ENCODE measurements around the gene MEIS1. TPM values are rescaled to one million over a fixed set of nuclear protein-coding genes. Genes with fewer than 3 reads are reported as not detected.

MEIS1 gene
- total RNA-seq, 3 donors from 2014 or later: 23.2 to 196 (median 33.4) TPM

DNA sequence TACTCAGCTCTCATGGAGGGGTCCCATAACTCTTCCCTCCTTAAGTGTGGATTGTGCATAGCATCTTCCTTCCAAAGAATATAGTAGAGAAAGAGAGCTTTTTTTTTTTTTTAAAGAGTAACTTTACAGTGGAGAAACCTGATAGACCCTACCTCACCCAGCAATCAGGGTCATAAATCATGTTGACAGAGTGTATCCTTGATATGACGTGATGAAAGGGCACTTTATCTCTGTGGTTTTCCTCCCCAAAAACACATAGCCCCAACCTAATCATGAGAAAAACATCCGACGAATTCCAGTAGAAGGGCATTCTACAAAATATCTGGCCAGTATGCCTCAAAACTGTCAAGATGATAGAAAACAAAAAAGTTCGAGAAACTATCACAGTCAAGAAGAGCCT lies 29.5 kb upstream of the MEIS1 start:
- H3K36me3 ChIP-seq (ENCODE audit: low read depth): no peaks in the 10 kb centered on the region
- no peaks in the 10 kb centered on the region for H3K4me1 ChIP-seq (ENCODE audit: low read depth)

DNA sequence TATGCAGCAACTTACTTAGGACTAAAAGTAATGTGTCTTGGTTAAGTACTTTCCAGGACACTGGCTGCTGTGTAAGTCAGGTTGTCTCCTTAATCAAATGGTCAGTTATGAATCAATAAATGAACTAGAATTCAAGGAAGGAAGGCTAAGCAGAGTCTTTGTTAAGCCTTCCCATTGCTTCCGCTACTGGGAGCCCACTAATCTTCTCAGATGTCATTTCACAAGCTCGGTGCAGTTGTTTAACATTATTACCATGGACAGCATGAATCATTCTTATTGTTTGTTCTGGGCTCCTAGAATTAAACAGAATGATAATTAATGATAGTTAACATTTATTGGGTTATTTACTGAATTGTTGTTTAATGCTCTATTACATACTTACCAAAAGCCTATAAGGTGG lies 26.0 kb upstream of the MEIS1 start:
- intact Hi-C loops (cut with DNase I, micrococcal nuclease): no loop called here
- no peak for DNase-seq

More for the DNA sequence above, 29.5 kb upstream of the MEIS1 start:
- intact Hi-C loops (cut with DNase I, micrococcal nuclease): no loop called here
- Histone ChIP-seq H3K9me3 (peaks cover 3% of the 10 kb centered on the region), H3K4me3 (no peak overlapping the region)
- ATAC-seq (no peak), DNase-seq (no peak)
- TF ChIP-seq, protein P1, sequence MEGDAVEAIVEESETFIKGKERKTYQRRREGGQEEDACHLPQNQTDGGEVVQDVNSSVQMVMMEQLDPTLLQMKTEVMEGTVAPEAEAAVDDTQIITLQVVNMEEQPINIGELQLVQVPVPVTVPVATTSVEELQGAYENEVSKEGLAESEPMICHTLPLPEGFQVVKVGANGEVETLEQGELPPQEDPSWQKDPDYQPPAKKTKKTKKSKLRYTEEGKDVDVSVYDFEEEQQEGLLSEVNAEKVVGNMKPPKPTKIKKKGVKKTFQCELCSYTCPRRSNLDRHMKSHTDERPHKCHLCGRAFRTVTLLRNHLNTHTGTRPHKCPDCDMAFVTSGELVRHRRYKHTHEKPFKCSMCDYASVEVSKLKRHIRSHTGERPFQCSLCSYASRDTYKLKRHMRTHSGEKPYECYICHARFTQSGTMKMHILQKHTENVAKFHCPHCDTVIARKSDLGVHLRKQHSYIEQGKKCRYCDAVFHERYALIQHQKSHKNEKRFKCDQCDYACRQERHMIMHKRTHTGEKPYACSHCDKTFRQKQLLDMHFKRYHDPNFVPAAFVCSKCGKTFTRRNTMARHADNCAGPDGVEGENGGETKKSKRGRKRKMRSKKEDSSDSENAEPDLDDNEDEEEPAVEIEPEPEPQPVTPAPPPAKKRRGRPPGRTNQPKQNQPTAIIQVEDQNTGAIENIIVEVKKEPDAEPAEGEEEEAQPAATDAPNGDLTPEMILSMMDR (IDR thresholded peaks at IDR 0.05): no peak

DNA sequence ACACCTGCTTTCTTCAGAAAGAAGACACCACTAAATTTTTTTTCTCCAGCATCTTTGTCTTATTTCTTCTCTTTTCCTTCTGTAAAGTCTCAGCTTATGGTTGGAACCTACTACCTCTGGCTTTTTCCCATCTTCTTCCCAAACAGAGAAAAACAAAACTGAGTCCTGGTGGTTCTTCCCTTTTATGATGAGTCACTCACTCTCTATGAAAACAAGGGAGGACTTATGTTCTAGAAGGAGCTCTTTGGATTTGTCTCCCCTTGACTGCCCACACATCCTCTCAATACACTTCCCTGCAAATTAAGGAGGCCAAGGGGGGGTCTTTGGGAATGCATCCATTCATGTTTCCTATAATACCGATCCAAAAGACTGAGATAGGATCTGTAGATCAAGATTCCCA lies 22.1 kb upstream of the MEIS1 start:
- ATAC-seq (no peak), DNase-seq (no peak)
- intact Hi-C loops (cut with DNase I, micrococcal nuclease): no loop called here
- TF ChIP-seq, protein P1 (IDR thresholded peaks at IDR 0.05): no peak
- Histone ChIP-seq H3K4me3 (no peak overlapping the region), H3K4me1 (ENCODE audit: low read depth) (no peaks in the 10 kb centered on the region), H3K9me3 (no peaks in the 10 kb centered on the region), H3K36me3 (ENCODE audit: low read depth) (no peaks in the 10 kb centered on the region)

More for the DNA sequence above, 26.0 kb upstream of the MEIS1 start:
- Histone ChIP-seq H3K9me3 (no peaks in the 10 kb centered on the region), H3K4me3 (no peak overlapping the region), H3K36me3 (ENCODE audit: low read depth) (no peaks in the 10 kb centered on the region), H3K4me1 (ENCODE audit: low read depth) (no peaks in the 10 kb centered on the region)
- TF ChIP-seq, protein P1 (IDR thresholded peaks at IDR 0.05): no peak
- ATAC-seq: no peak

DNA sequence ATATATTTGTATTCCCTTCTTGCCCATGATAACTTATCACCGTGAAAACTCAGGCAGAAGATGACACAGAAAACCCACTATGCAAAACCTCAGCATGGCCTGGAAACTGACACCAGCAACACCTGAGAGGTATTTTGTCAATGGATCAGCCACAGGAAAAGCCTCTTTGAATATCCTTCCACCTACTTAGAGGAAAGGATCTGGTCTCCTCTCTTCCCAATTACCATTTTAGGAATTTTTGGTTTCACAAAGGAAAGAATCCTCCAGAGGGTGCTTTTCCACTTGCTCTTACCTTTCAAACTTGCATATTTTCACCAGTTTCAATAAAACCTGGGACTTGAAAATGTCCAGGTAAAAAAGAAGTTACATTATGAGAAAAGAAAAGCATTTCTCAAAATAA lies 20.0 kb upstream of the MEIS1 start:
- Histone ChIP-seq H3K9me3 (no peaks in the 10 kb centered on the region), H3K4me1 (ENCODE audit: low read depth) (no peaks in the 10 kb centered on the region), H3K36me3 (ENCODE audit: low read depth) (no peaks in the 10 kb centered on the region), H3K4me3 (no peak overlapping the region)
- ATAC-seq: no peak
- intact Hi-C loops (cut with DNase I, micrococcal nuclease): no loop called here
- TF ChIP-seq, protein P1 (IDR thresholded peaks at IDR 0.05): no peak
- no peak for DNase-seq

DNA sequence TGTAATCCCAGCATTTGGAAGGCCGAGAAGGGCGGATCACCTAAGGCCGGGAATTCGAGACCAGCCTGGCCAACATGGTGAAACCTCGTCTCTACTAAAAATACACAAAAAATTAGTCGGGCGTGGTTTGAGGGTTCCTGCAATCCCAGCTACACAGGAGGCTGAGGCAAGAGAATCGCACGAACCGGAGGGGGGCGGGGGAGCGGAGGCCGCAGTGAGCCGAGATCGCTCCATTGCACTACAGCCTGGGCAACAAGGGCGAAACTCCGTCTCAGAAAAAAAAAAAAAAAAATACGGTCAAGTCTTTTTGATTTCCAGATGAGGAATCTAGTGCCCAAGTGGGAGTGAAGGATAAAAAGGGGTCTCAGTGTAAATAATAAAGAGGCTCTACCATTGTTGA lies 16.5 kb upstream of the MEIS1 start:
- TF ChIP-seq, protein P1 (IDR thresholded peaks at IDR 0.05): no peak
- H3K4me3 ChIP-seq: no peak overlapping the region
- no peak for DNase-seq
- H3K9me3 ChIP-seq: no peaks in the 10 kb centered on the region
- no peaks in the 10 kb centered on the region for H3K4me1 ChIP-seq (ENCODE audit: low read depth)
- intact Hi-C loops (cut with DNase I, micrococcal nuclease): no loop called here
- H3K36me3 ChIP-seq (ENCODE audit: low read depth): no peaks in the 10 kb centered on the region
- ATAC-seq: no peak

DNA sequence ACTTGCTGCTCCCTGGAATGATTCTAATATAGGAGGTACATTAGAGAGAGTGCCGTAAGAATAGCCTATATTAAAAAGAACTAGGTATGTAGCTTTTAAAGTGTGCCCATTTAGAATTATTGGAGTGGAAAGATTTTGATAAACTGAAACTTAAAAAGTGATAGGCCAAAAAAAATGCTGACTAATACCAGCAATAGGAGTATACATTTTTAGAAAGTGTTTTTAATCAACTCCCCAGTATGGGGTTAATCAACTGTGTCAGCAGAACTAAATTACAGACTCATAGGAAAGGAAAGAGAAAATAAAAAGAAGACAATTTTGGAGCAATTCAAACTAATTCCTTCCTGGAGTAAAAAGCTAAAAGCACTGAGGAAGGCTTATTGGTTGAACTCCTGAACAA lies 13.3 kb upstream of the MEIS1 start:
- DNase-seq: no peak
- Histone ChIP-seq H3K4me1 (ENCODE audit: low read depth) (no peaks in the 10 kb centered on the region), H3K36me3 (ENCODE audit: low read depth) (no peaks in the 10 kb centered on the region), H3K9me3 (no peaks in the 10 kb centered on the region), H3K4me3 (no peak overlapping the region)
- TF ChIP-seq, protein P1 (IDR thresholded peaks at IDR 0.05): no peak
- intact Hi-C loops (cut with DNase I, micrococcal nuclease): loop anchor here (10.0 kb wide), 2 partner anchors 697 to 1423 kb away; no protein-coding TSS in a partner anchor
- no peak for ATAC-seq
